Temporal lobe (tissue), 2 donors: Measurements from ENCODE around the gene SASH3. TPM values are rescaled to one million over a fixed set of nuclear protein-coding genes. Genes with fewer than 3 reads are reported as not detected.

Source experiments
- small RNA-seq: library from RNA; depleted of rRNA; stranded (forward); fragments of <200 nt; gene quantifications from one replicate; pipeline ENCODE3, GENCODE V24; 2014; ENCODE audit warnings: low replicate concordance
- total RNA-seq: library from RNA; depleted of rRNA; stranded (reverse); fragments of >200 nt; gene quantifications from one replicate; pipeline ENCODE4 v1.2.3, GENCODE V29; 2014

The SASH3 gene
- total RNA-seq, 1 donor from 2014 or later: 0.49 TPM

Small RNA genes within 50 kb of the gene (small RNA-seq; reads per million reads assigned to genes)
- not detected for gene RF00017

Other genes with a start within 250 kb of the SASH3 start
- 32.5 TPM for gene OCRL, start 239.7 kb upstream of the SASH3 start, total RNA-seq
- 4.2 TPM for gene APLN, start 125.0 kb upstream of the SASH3 start, total RNA-seq
- gene XPNPEP2, start 41.0 kb upstream of the SASH3 start, total RNA-seq: under 0.01 TPM
- gene ZDHHC9, start 63.9 kb downstream of the SASH3 start, total RNA-seq: 18.2 TPM
- gene UTP14A, start 126.2 kb downstream of the SASH3 start, total RNA-seq: 8.4 TPM
- 6.4 TPM for gene BCORL1, start 202.7 kb downstream of the SASH3 start, total RNA-seq